Activated CD8-positive, alpha-beta memory T cell treated with anti-CD3 and anti-CD28 coated beads, Interleukin-2, amount 50 U/mL, for 1 hour (primary cell): Measurements from ENCODE around the gene KAT2A.

Experiments used
- DNase-seq: peaks from one replicate; pipeline ENCODE4 v3.0.0-alpha.2; 2020; ENCODE audit errors: extremely low read depth

KAT2A gene

GRCh38 chr17:42094375-42095069 lies 26.6 kb downstream of the KAT2A start:
- DNase-seq, result no peak

GRCh38 chr17:42092939-42093338 lies 28.2 kb downstream of the KAT2A start:
- DNase-seq, result no peak

- no peak for DNase-seq
Measured at GRCh38 chr17:42090964-42091790, 30.0 kb downstream of the KAT2A start.

DNA sequence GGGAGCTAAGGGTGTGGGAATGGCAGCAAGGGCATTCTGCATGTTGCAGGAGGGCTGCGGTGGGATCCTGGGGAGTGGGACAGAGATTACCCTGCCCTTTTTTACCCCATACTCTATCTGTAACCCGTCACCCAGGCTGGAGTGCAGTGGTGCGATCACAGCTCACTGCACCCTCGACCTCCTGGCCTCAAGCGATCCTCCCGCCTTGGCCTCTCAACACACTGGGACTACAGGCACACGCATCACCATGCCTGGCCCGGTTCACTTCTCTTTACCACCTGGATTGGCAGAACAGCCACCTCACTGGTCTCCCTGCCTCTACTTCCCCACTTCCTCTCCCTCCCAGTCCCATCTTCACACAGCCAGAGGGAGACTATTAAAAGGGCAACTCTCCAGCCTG lies 32.4 kb downstream of the KAT2A start:
- no peak for DNase-seq

DNA sequence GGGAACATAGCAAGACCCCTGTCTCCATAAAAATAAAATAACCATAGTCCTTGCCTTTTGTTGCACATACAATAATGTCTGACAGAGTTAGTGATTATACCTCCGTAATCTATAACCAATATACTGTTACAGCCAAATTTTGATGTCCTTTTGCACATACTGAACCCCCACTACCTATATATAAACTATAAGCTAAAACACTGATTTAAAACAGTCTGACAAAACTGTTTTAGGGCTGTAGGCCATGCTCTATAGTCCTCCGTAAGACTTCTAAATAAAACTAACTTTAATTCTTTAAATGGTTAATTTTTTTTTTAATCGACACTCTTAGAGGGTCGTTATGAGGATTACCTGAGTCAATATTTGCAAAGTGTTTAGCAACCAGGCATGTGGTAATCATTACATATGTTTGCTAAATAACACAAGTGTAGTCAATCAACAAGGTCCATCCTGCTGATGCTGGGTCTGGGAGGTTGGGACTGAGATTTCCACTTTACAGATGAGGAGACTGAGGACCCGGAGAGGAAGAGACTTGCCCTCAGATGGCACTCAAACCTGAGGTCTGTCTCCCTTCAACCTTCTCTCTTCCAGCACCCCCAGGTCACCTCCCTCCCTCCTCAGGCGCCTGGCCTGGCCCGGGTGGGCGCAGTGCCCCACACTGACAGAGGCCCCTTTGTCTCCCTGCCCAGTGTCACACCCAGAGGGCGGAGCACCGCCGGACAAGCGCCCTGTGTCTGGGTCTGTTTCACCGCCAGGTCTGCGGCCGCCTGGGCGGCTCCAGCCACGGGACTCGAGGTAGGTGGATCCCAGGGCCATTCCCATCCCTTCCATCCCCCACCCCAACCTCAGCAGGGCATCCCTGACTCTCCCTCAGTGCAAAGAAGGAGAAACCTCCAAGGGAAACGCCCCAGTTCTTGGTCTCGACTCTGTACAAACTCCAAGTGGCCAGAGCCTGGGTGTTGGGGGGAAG lies 33.1 kb downstream of the KAT2A start:
- DNase-seq, result no peak

DNA sequence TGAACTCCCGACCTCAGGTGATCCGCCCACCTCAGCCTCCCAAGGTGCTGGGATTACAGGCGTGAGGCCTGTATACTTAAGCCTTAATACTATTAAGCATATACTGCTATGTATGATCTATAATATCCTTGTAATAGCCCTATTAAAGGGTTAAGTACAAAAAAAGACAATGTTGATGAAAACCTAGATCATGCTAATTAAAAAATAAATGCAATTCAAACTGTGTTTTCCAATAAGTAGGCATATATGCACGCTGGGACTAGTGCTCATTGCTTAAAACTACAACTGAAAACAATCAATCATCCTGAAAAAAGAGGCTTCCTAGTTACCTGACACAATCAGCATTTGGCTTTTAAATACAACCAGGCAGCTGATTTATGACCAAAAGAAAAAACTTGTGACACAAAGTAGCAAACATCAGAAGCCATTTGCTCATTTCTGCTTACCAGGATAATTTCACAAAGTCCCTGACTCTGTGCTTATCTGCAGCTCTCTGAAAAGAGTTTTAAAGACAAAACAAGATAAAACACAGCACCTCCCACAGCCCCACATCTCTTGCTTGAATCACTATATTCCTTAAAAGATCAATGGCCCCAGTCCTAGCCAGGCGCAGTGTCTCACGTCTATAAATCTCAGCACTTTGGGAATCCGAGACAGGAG lies 34.0 kb downstream of the KAT2A start:
- DNase-seq, result no peak

DNA sequence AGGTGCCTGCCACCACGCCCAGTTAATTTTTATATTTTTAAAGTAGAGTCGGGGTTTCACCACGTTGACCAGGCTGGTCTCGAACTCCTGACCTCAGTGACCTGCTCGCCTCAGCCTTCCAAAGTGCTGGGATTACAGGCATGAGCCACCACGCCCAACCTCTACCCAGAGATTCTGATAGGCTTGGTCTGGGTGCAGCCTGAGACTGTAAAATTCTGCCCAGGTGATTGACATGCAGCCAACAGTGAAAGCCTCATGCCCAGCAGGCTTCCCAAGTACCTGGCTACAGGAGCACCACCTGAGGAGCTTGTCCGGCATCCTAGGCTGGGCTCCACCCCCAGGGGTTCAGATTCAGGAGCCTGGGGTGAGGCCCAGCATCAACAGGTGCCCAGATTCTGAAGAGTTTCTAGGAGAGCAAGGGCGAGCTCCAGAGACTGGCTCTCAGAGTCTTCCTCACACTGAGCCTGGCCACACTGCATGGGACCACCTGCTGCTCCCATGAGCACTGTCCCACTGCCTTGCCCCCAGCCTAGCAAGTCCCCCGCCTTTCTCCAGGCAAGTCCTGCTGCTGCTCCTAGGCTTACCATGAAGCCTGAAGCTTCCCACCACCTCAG lies 39.5 kb downstream of the KAT2A start:
- DNase-seq, result no peak

GRCh38 chr17:42079541-42079940 lies 41.6 kb downstream of the KAT2A start:
- no peak for DNase-seq

DNA sequence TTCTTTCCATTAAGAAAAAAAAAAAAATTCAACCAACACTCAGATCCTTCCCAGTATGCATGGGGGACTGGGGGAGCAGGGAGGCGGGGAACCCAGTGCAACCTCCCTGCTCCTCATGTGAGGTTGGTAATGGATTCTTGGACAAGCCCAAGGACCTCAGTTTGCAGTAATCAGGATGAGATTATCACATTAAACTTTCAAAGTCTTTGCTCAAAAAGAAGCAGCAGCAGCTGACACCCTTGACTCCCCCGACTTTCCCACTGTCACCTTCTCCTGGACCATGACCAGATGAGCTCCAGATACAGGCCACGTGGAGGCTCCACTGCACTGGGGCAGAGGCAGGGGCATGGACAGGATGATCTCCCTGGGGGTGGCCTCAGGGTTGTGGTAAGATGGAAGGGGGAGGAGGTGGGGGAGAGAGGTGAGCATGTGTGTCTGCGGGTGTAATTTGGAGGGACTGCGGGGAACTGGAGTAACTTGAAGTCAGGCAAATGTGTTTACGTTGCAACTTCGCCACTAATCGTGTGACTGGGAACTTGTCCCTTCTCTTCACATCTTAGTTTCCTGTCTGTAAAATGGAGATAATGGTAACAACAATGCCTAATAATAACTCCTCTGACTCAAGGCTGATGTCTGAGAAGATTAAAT lies 42.6 kb downstream of the KAT2A start:
- DNase-seq, result no peak

- DNase-seq, result no peak
Measured at GRCh38 chr17:42077755-42078154, 43.4 kb downstream of the KAT2A start.

DNA sequence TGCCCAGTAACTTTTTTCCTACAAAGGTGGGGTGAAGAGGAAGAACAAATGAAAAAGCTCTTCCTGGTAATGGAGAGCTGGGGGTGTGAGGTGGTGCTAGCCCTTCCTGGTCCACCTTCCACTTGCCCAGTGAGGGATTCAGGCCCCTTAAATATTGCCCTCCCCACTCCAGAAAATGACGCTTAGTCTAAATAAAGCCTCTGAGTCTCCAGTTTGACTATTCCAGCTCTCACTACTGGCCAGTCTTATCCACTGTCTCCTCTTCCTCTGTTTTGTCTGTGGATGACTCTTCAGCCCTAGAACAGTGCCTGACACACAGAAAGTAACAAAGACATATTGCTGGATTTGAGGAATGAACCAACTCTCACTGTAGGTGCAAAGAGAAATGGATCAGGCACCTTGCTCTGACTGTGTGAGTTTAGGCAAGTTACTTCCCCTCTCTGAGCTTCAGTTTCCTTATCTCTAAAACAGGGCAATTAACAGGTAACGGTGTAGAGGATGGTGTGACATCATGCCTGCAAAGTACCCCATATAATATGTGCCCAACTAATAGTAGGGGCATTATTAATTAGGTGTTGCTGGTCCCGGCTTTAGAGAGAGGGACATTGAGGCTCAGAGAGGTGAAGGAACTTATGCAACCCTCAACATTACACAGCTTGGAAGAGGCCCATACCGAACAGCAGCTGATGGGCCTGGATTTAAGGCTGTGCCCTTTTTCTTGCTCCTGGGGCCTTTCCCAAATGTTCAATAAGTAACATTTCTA lies 44.2 kb downstream of the KAT2A start:
- DNase-seq, result no peak

DNA sequence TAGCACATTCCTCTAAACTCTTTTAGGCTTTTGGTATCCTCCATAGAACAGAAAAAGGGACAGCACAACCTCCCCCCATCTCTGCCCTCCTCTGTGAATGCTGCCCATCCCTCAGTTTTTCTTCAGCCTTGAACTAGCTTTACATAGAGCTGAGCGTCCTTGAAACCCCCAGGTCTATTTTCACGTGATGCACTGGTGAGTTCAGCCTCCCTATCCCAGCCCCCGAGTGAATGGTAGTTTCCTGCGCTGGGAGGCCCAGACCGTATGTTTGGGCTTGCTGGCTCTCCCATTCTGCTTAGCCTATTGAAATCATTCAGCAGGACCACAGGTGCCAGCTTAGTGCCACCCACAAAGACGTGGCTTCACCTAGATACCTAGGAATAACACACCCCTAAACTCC lies 45.4 kb downstream of the KAT2A start:
- DNase-seq, result no peak

- no peak for DNase-seq
Measured at GRCh38 chr17:42072323-42073187, 48.6 kb downstream of the KAT2A start.

- DNase-seq, result no peak
Measured at GRCh38 chr17:42071810-42072209, 49.4 kb downstream of the KAT2A start.

DNA sequence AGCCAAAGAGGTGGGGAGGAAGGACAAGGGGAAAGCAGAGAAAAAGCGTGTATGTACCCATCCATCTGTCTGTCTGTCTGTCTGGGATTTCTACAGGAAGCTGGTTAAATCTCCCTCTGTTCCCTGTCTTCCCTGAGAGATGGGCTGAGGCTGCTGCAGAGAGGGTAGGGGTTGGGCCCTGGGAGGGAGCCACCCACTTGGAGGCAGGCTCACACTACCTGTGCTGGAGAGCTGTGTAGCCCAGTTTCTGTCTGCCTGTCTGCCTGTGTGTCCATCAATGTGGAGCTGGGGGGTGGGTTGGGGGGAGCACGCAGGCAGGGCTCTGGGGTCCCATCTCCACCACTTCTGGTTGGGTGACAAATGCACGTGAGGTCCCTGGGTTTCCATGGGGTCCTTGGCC lies 52.2 kb downstream of the KAT2A start:
- no peak for DNase-seq

DNA sequence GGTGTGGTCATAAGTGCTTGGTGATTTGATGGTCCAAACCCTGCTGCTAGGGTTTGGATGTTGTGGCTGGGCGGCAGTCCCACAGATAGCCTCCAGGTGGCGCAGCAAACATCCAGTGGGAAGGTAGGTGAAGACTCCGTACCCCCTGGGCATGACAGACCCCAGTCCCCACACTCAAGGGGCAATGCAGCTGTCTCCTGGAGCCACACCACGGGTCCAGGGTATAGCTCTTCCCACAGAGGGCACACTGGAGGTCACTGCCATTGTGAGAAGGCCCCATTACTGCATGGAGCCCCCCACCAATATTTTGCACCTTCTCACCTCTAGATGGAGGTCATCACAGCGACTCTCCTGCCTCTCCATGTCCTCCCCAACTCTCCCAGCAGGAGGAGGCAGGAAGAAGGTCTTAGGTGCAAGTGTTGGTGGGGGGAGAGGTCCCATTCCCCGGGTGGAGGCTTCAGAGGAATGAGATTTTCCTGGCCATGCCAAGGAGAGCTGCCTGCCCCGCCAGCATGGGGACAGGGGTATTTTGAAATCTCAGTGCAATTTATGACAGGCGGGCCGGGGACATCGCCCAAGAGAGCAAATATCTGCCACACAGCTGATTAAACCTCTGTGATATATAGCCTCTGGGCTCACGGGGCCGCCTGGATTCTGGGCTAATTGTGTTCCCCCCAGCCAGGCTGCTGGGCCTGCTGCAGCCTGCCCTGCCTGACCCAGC lies 53.6 kb downstream of the KAT2A start:
- no peak for DNase-seq

DNA sequence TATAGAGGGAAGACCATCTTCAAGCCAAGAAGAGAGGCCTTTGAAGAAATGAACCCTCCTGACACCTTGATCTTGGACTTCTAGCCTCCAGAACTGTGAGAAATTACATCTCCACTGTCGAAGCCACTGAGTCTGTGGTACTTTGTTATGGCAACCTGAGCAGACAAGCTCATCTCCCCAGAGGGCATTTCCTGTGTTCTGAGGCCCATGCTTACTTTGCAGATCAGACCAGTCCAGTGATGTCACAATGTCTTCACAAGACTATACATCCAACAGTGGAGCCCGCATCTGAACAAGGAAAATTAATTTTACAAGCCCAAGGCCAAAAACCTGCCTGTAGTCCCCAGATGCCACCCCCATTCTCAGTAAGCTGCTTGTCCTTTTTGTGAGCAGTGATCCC lies 56.0 kb downstream of the KAT2A start:
- no peak for DNase-seq
